Measurements from ENCODE around the gene NRXN3. TPM values are rescaled to one million over a fixed set of nuclear protein-coding genes. Genes with fewer than 3 reads are reported as not detected.

The NRXN3 gene
- total RNA-seq, 1 experiment from 2014 or later: not detected

DNA sequence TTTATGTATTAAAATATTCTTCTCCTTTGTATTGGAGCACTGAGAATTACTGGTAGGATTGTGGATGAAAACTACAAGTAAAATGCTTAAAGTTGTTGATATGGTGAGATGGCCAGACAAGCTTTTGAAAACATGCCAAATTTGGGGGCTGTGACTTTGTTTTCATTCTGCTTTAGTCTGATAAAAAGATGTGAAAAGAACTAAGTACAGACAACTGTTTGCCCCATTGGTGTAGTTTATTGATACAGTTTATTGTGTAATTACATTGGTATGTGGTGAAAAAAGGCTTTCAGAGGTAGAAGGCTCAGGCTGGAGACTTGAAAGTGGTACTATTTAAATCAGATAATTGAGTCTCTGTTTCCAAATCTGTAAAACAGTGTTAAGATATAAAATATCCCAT is 1294.3 kb downstream of the NRXN3 start:
- H3F3A ChIP-seq (ENCODE audit: insufficient read depth, low read depth): no peaks in the 10 kb centered on the region
- no peak overlapping the region for H2AFZ ChIP-seq
- H3K4me1 ChIP-seq (replicated peaks; ENCODE audit: insufficient read depth): no peaks in the 10 kb centered on the region
- no peaks in the 10 kb centered on the region for H3K79me2 ChIP-seq (ENCODE audit: low read depth)
- DNase-seq: no peak
- H3K36me3 ChIP-seq (ENCODE audit: low read depth): no peaks in the 10 kb centered on the region
- intact Hi-C loops (cut with micrococcal nuclease; ENCODE audit: unreplicated experiment): no loop called here
- no peaks in the 10 kb centered on the region for H3K27me3 ChIP-seq (ENCODE audit: insufficient read depth, low read depth)
- no peaks in the 10 kb centered on the region; the same call in 1 of the 2 replicates for H3K9me2 ChIP-seq (ENCODE audit: insufficient read depth)
- CTCF ChIA-PET: no interaction called here
- POLR2A ChIA-PET (ENCODE audit: unreplicated experiment): no interaction called here
- H3K9me3 ChIP-seq (ENCODE audit: insufficient read depth, low read depth): no peaks in the 10 kb centered on the region
- no peak overlapping the region for H3K27ac ChIP-seq
- BruUV-seq (replicated peaks): no TSS peak
- H3K4me3 ChIP-seq: no peak overlapping the region
- no peak for TF ChIP-seq EZH2 (IDR thresholded peaks at IDR 0.05; ENCODE audit: low read depth)
- no peak for TF ChIP-seq CTCF (conservative IDR thresholded peaks at IDR 0.05)
- H3K4me2 ChIP-seq: no peak overlapping the region
- no peaks in the 10 kb centered on the region for H4K20me1 ChIP-seq (ENCODE audit: insufficient read depth)

- Histone ChIP-seq H3K36me3 (ENCODE audit: low read depth) (no peaks in the 10 kb centered on the region), H2AFZ (no peak overlapping the region), H3F3A (ENCODE audit: insufficient read depth, low read depth) (no peaks in the 10 kb centered on the region), H3K9me3 (ENCODE audit: insufficient read depth, low read depth) (no peaks in the 10 kb centered on the region), H3K4me3 (no peak overlapping the region), H3K27me3 (ENCODE audit: insufficient read depth, low read depth) (no peaks in the 10 kb centered on the region), H3K4me2 (no peak overlapping the region), H3K4me1 (replicated peaks; ENCODE audit: insufficient read depth) (no peaks in the 10 kb centered on the region), H3K9me2 (ENCODE audit: insufficient read depth) (no peaks in the 10 kb centered on the region; the same call in 1 of the 2 replicates), H3K27ac (no peak overlapping the region), H4K20me1 (ENCODE audit: insufficient read depth) (no peaks in the 10 kb centered on the region), H3K79me2 (ENCODE audit: low read depth) (no peaks in the 10 kb centered on the region)
- intact Hi-C loops (cut with micrococcal nuclease; ENCODE audit: unreplicated experiment): no loop called here
- BruUV-seq (replicated peaks): no TSS peak
- no peak for TF ChIP-seq EZH2 (IDR thresholded peaks at IDR 0.05; ENCODE audit: low read depth)
- ChIA-PET POLR2A (ENCODE audit: unreplicated experiment) (no interaction called here), CTCF (no interaction called here)
- no peak for DNase-seq
Observed at GRCh38 chr14:79465651-79466050, 1295.5 kb downstream of the NRXN3 start.

GRCh38 chr14:79466938-79467527 is 1296.9 kb downstream of the NRXN3 start:
- Histone ChIP-seq H3K9me2 (ENCODE audit: insufficient read depth) (no peaks in the 10 kb centered on the region; the same call in 1 of the 2 replicates), H3K9me3 (ENCODE audit: insufficient read depth, low read depth) (no peaks in the 10 kb centered on the region), H3F3A (ENCODE audit: insufficient read depth, low read depth) (no peaks in the 10 kb centered on the region), H3K27ac (no peak overlapping the region), H3K79me2 (ENCODE audit: low read depth) (no peaks in the 10 kb centered on the region), H4K20me1 (ENCODE audit: insufficient read depth) (no peaks in the 10 kb centered on the region), H3K4me2 (no peak overlapping the region), H3K4me3 (no peak overlapping the region), H3K27me3 (ENCODE audit: insufficient read depth, low read depth) (no peaks in the 10 kb centered on the region), H3K36me3 (ENCODE audit: low read depth) (no peaks in the 10 kb centered on the region), H2AFZ (no peak overlapping the region), H3K4me1 (replicated peaks; ENCODE audit: insufficient read depth) (no peaks in the 10 kb centered on the region)
- intact Hi-C loops (cut with micrococcal nuclease; ENCODE audit: unreplicated experiment): no loop called here
- TF ChIP-seq CTCF (conservative IDR thresholded peaks at IDR 0.05): no peak
- no peak for TF ChIP-seq EZH2 (IDR thresholded peaks at IDR 0.05; ENCODE audit: low read depth)
- CTCF ChIA-PET: no interaction called here
- DNase-seq: no peak
- POLR2A ChIA-PET (ENCODE audit: unreplicated experiment): no interaction called here
- BruUV-seq (replicated peaks): no TSS peak

- no peaks in the 10 kb centered on the region for H3F3A ChIP-seq (ENCODE audit: insufficient read depth, low read depth)
- H3K4me1 ChIP-seq (replicated peaks; ENCODE audit: insufficient read depth): no peaks in the 10 kb centered on the region
- no peak for DNase-seq
- CTCF ChIA-PET: no interaction called here
- no peak overlapping the region for H3K27ac ChIP-seq
- H3K4me2 ChIP-seq: no peak overlapping the region
- H3K79me2 ChIP-seq (ENCODE audit: low read depth): no peaks in the 10 kb centered on the region
- POLR2A ChIA-PET (ENCODE audit: unreplicated experiment): no interaction called here
- H4K20me1 ChIP-seq (ENCODE audit: insufficient read depth): no peaks in the 10 kb centered on the region
- H3K36me3 ChIP-seq (ENCODE audit: low read depth): no peaks in the 10 kb centered on the region
- H2AFZ ChIP-seq: no peak overlapping the region
- BruUV-seq (replicated peaks): no TSS peak
- H3K27me3 ChIP-seq (ENCODE audit: insufficient read depth, low read depth): no peaks in the 10 kb centered on the region
- H3K9me2 ChIP-seq (ENCODE audit: insufficient read depth): no peaks in the 10 kb centered on the region; the same call in 1 of the 2 replicates
- TF ChIP-seq EZH2 (IDR thresholded peaks at IDR 0.05; ENCODE audit: low read depth): no peak
- no peak for TF ChIP-seq CTCF (conservative IDR thresholded peaks at IDR 0.05)
- intact Hi-C loops (cut with micrococcal nuclease; ENCODE audit: unreplicated experiment): no loop called here
- H3K9me3 ChIP-seq (ENCODE audit: insufficient read depth, low read depth): no peaks in the 10 kb centered on the region
- H3K4me3 ChIP-seq: no peak overlapping the region
Observed at GRCh38 chr14:79467835-79468234, 1297.7 kb downstream of the NRXN3 start.

Data from PC-9 (cell line).